ENCODE measurements around the gene DIS3L2.

Gene DIS3L2

DNA sequence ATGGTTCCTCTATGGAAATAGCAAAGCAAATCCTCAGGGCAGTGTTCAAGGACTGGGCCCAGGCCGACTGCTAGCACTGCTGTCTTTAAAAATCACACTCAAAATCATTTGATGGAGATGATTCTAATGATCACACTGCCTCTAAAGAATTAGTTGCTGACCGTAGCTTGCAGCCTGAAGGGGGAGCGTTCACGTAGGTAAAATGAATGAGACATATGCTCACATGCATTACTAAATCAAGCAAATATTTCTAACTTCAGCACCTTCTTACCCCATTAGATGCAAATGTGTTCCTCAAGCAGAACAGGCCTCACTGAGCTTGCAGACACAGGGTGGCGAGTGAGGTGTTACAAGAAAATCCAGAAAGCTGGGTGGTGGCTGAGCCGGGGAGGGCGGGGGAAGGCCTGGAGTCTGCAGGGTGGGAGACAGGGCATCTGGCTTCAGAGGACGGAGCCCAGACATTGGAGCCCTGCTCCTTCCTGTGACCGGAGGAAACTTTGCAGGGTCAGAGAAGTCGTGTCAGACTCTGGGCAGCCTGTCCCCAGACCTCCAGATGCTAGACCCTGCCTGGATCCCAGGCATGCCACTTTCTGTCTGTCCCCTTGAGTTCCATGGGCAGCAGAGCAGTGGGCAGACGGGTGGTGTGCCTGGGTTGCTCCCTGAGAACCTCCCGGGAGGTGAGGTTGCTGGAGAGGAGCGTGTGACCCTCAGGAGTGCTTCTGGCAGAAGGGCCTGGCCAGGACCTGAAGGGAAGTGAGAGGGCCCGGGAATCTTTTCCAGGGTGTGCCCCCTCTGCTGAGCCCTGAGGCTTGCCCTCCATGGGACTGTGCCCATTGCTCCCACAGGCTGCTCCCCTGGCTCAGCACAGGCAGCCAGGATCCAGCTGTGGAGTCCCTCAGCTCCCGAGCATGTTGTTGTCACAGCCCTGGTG is 28.3 kb upstream of the DIS3L2 start:
- Histone ChIP-seq H3K27ac (no peak overlapping the region), H3K36me3 (ENCODE audit: insufficient read depth, low read length) (no peaks in the 10 kb centered on the region), H3K4me3 (no peak overlapping the region), H3K9me3 (ENCODE audit: low read depth, low read length) (no peaks in the 10 kb centered on the region), H3K9ac (ENCODE audit: insufficient read length) (no peak overlapping the region)
- no peak for TF ChIP-seq EZH2 (IDR thresholded peaks at IDR 0.05)
- no peak for TF ChIP-seq FOXP2 (optimal IDR thresholded peaks at IDR 0.05; ENCODE audit: control extremely low read depth, extremely low read length, insufficient read depth)
- no peak for TF ChIP-seq POLR2AphosphoS5 (IDR thresholded peaks at IDR 0.05; ENCODE audit: borderline replicate concordance, low read depth, low read length)
- no peak for DNase-seq (ENCODE audit: low read depth, low spot score)

- no peak for DNase-seq (ENCODE audit: low read depth, low spot score)
- Histone ChIP-seq H3K27ac (no peak overlapping the region), H3K4me3 (no peak overlapping the region), H3K9me3 (ENCODE audit: low read depth, low read length) (no peaks in the 10 kb centered on the region), H3K9ac (ENCODE audit: insufficient read length) (no peak overlapping the region), H3K36me3 (ENCODE audit: insufficient read depth, low read length) (no peaks in the 10 kb centered on the region)
- no peak for TF ChIP-seq EZH2 (IDR thresholded peaks at IDR 0.05)
- no peak for TF ChIP-seq POLR2AphosphoS5 (IDR thresholded peaks at IDR 0.05; ENCODE audit: borderline replicate concordance, low read depth, low read length)
- TF ChIP-seq FOXP2 (optimal IDR thresholded peaks at IDR 0.05; ENCODE audit: control extremely low read depth, extremely low read length, insufficient read depth): no peak
Measured at GRCh38 chr2:231933916-231934401, 27.6 kb upstream of the DIS3L2 start.

- Histone ChIP-seq H3K9ac (ENCODE audit: insufficient read length) (no peak overlapping the region), H3K9me3 (ENCODE audit: low read depth, low read length) (no peaks in the 10 kb centered on the region)
- DNase-seq (ENCODE audit: low read depth, low spot score): no peak
Measured at GRCh38 chr2:231934441-231935206, 26.9 kb upstream of the DIS3L2 start.

GRCh38 chr2:231935207-231935524 is 26.3 kb upstream of the DIS3L2 start:
- no peak for DNase-seq (ENCODE audit: low read depth, low spot score)
- Histone ChIP-seq H3K27ac (no peak overlapping the region), H3K9me3 (ENCODE audit: low read depth, low read length) (no peaks in the 10 kb centered on the region), H3K36me3 (ENCODE audit: insufficient read depth, low read length) (no peaks in the 10 kb centered on the region), H3K9ac (ENCODE audit: insufficient read length) (no peak overlapping the region), H3K4me3 (no peak overlapping the region)
- TF ChIP-seq POLR2AphosphoS5 (IDR thresholded peaks at IDR 0.05; ENCODE audit: borderline replicate concordance, low read depth, low read length) (no peak), FOXP2 (optimal IDR thresholded peaks at IDR 0.05; ENCODE audit: control extremely low read depth, extremely low read length, insufficient read depth) (no peak)

More at GRCh38 chr2:231934441-231935206, 26.9 kb upstream of the DIS3L2 start:
- TF ChIP-seq POLR2AphosphoS5 (IDR thresholded peaks at IDR 0.05; ENCODE audit: borderline replicate concordance, low read depth, low read length): no peak
- no peak for TF ChIP-seq EZH2 (IDR thresholded peaks at IDR 0.05)
- TF ChIP-seq FOXP2 (optimal IDR thresholded peaks at IDR 0.05; ENCODE audit: control extremely low read depth, extremely low read length, insufficient read depth): no peak
- Histone ChIP-seq H3K4me3 (no peak overlapping the region), H3K36me3 (ENCODE audit: insufficient read depth, low read length) (no peaks in the 10 kb centered on the region), H3K27ac (no peak overlapping the region)

GRCh38 chr2:231935815-231936214 is 25.7 kb upstream of the DIS3L2 start:
- Histone ChIP-seq H3K9ac (ENCODE audit: insufficient read length) (no peak overlapping the region), H3K4me3 (no peak overlapping the region), H3K9me3 (ENCODE audit: low read depth, low read length) (no peaks in the 10 kb centered on the region), H3K36me3 (ENCODE audit: insufficient read depth, low read length) (no peaks in the 10 kb centered on the region), H3K27ac (no peak overlapping the region)
- DNase-seq (ENCODE audit: low read depth, low spot score): no peak
- TF ChIP-seq POLR2AphosphoS5 (IDR thresholded peaks at IDR 0.05; ENCODE audit: borderline replicate concordance, low read depth, low read length) (no peak), FOXP2 (optimal IDR thresholded peaks at IDR 0.05; ENCODE audit: control extremely low read depth, extremely low read length, insufficient read depth) (no peak), EZH2 (IDR thresholded peaks at IDR 0.05) (no peak)

DNA sequence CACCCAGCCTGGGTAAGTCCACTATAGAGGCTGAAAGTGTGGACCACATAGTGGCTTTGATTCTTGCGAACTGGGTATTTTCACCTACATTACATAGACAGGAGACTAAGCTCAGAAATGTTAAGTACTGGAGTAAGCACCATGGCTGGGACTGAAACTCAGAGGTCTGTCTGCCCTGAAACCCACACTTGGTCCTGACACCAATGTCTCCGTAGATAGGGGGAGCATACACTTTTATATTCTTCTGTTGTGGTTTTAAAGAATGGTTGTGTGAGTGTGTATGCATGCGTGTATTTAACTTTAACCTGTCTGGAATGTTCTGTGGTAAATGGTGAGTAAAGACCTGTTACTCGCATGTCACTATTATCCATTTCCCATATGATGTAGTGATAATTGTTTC is 25.0 kb upstream of the DIS3L2 start:
- no peak overlapping the region for H3K27ac ChIP-seq
- no peak overlapping the region for H3K9ac ChIP-seq (ENCODE audit: insufficient read length)
- no peaks in the 10 kb centered on the region for H3K9me3 ChIP-seq (ENCODE audit: low read depth, low read length)
- H3K36me3 ChIP-seq (ENCODE audit: insufficient read depth, low read length): no peaks in the 10 kb centered on the region
- TF ChIP-seq FOXP2 (optimal IDR thresholded peaks at IDR 0.05; ENCODE audit: control extremely low read depth, extremely low read length, insufficient read depth) (no peak), EZH2 (IDR thresholded peaks at IDR 0.05) (no peak), POLR2AphosphoS5 (IDR thresholded peaks at IDR 0.05; ENCODE audit: borderline replicate concordance, low read depth, low read length) (no peak)
- DNase-seq (ENCODE audit: low read depth, low spot score): no peak
- no peak overlapping the region for H3K4me3 ChIP-seq

- Histone ChIP-seq H3K36me3 (ENCODE audit: insufficient read depth, low read length) (no peaks in the 10 kb centered on the region), H3K9ac (ENCODE audit: insufficient read length) (no peak overlapping the region), H3K4me3 (no peak overlapping the region), H3K9me3 (ENCODE audit: low read depth, low read length) (no peaks in the 10 kb centered on the region), H3K27ac (no peak overlapping the region)
- no peak for DNase-seq (ENCODE audit: low read depth, low spot score)
- TF ChIP-seq FOXP2 (optimal IDR thresholded peaks at IDR 0.05; ENCODE audit: control extremely low read depth, extremely low read length, insufficient read depth) (no peak), POLR2AphosphoS5 (IDR thresholded peaks at IDR 0.05; ENCODE audit: borderline replicate concordance, low read depth, low read length) (no peak), EZH2 (IDR thresholded peaks at IDR 0.05) (no peak)
Measured at GRCh38 chr2:231937057-231937456, 24.5 kb upstream of the DIS3L2 start.

DNA sequence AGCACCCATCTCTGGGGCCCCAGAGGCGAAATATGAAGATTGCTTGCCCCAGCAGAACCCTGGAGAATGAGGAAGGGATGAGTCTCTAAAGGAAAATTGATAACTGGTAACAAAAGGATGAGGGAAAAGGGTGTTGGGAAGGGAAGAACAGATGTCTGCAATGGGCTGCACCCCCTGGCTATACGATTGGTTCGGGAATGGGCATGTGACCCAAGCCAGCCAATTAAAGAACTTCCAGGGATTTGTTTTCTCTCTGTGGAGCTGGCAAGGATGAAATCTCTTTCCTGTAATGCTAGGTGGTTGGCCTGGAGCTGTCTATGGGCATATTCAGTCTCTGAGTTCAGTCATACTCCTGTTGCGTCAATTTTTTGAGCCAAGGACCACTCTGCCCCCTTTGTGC is 22.5 kb upstream of the DIS3L2 start:
- DNase-seq (ENCODE audit: low read depth, low spot score): no peak
- TF ChIP-seq FOXP2 (optimal IDR thresholded peaks at IDR 0.05; ENCODE audit: control extremely low read depth, extremely low read length, insufficient read depth) (no peak), POLR2AphosphoS5 (IDR thresholded peaks at IDR 0.05; ENCODE audit: borderline replicate concordance, low read depth, low read length) (no peak), EZH2 (IDR thresholded peaks at IDR 0.05) (no peak)
- no peak overlapping the region for H3K4me3 ChIP-seq

More for the DNA sequence above, 22.5 kb upstream of the DIS3L2 start:
- no peak overlapping the region for H3K9ac ChIP-seq (ENCODE audit: insufficient read length)
- no peak overlapping the region for H3K27ac ChIP-seq
- H3K9me3 ChIP-seq (ENCODE audit: low read depth, low read length): no peaks in the 10 kb centered on the region
- H3K36me3 ChIP-seq (ENCODE audit: insufficient read depth, low read length): no peaks in the 10 kb centered on the region
